Adipocyte (in vitro differentiated cells): Measurements from ENCODE around the gene ANKLE2.

Experiments used
- DNase-seq: peaks from one replicate; pipeline ENCODE4 v3.0.0-alpha.2; 2015; ENCODE audit warnings: low read depth
- H3K27me3 ChIP-seq: replicated peaks from 2 replicates; pipeline ENCODE4 v1.7.0; 2013; ENCODE audit warnings: mild to moderate bottlenecking, low read length, moderate library complexity; ENCODE audit not compliant: control insufficient read depth, insufficient read depth
- H3K36me3 ChIP-seq: 2 replicates; pipeline ENCODE4 v1.7.0; 2013; ENCODE audit warnings: low read length, mild to moderate bottlenecking, moderate library complexity; ENCODE audit not compliant: control insufficient read depth, insufficient read depth, severe bottlenecking
- H3K4me1 ChIP-seq: 2 replicates; pipeline ENCODE4 v1.7.0; 2013; ENCODE audit warnings: mild to moderate bottlenecking, low read length, moderate library complexity; ENCODE audit not compliant: control insufficient read depth, insufficient read depth
- H3K4me3 ChIP-seq: 2 replicates; pipeline ENCODE4 v1.7.0; 2013; ENCODE audit warnings: mild to moderate bottlenecking, low read length, moderate library complexity
- H3K9ac ChIP-seq: 2 replicates; pipeline ENCODE4 v1.7.0; 2013; ENCODE audit warnings: mild to moderate bottlenecking, low read length, moderate library complexity
- H3K9me3 ChIP-seq: 2 replicates; pipeline ENCODE4 v1.7.0; 2013; ENCODE audit warnings: mild to moderate bottlenecking, low read length, moderate library complexity; ENCODE audit not compliant: control insufficient read depth

Gene ANKLE2

GRCh38 chr12:132717011-132717410 is 44.6 kb downstream of the ANKLE2 start:
- H3K9me3 ChIP-seq: no peaks in the 10 kb centered on the region
- H3K36me3 ChIP-seq: peaks cover 49% of the 10 kb centered on the region
- no peak for DNase-seq
- H3K4me1 ChIP-seq: peaks cover 2% of the 10 kb centered on the region
- no peak overlapping the region for H3K9ac ChIP-seq
- no peaks in the 10 kb centered on the region for H3K27me3 ChIP-seq
- no peak overlapping the region for H3K4me3 ChIP-seq

- no peak for DNase-seq
- Histone ChIP-seq H3K9ac (no peak overlapping the region), H3K27me3 (no peaks in the 10 kb centered on the region), H3K9me3 (no peaks in the 10 kb centered on the region), H3K36me3 (peaks cover 46% of the 10 kb centered on the region), H3K4me1 (peaks cover 9% of the 10 kb centered on the region), H3K4me3 (no peak overlapping the region)
Observed at GRCh38 chr12:132716356-132716755, 45.3 kb downstream of the ANKLE2 start.

GRCh38 chr12:132715874-132716273 is 45.8 kb downstream of the ANKLE2 start:
- H3K4me1 ChIP-seq: peaks cover 9% of the 10 kb centered on the region
- no peaks in the 10 kb centered on the region for H3K9me3 ChIP-seq
- no peaks in the 10 kb centered on the region for H3K27me3 ChIP-seq
- no peak overlapping the region for H3K9ac ChIP-seq
- peaks cover 41% of the 10 kb centered on the region for H3K36me3 ChIP-seq
- no peak overlapping the region for H3K4me3 ChIP-seq
- DNase-seq: no peak

- Histone ChIP-seq H3K9ac (no peak overlapping the region), H3K9me3 (no peaks in the 10 kb centered on the region), H3K36me3 (peaks cover 21% of the 10 kb centered on the region), H3K4me1 (peaks cover 16% of the 10 kb centered on the region), H3K27me3 (no peaks in the 10 kb centered on the region), H3K4me3 (no peak overlapping the region)
- no peak for DNase-seq
Observed at GRCh38 chr12:132713123-132713522, 48.5 kb downstream of the ANKLE2 start.

- Histone ChIP-seq H3K4me3 (peak overlapping the region; percentile 98), H3K27me3 (no peaks in the 10 kb centered on the region), H3K36me3 (peaks cover 10% of the 10 kb centered on the region), H3K4me1 (peaks cover 16% of the 10 kb centered on the region), H3K9me3 (no peaks in the 10 kb centered on the region), H3K9ac (peak overlapping the region; percentile 93)
- peak; percentile 62 for DNase-seq
Observed at GRCh38 chr12:132711080-132711843, 50.4 kb downstream of the ANKLE2 start.

GRCh38 chr12:132710405-132711079 is 51.1 kb downstream of the ANKLE2 start, which contains the start of gene PGAM5:
TSS of gene PGAM5 (plus strand) at chr12:132710842. CDS start at chr12:132710877, 35 bp downstream.
- H3K27me3 ChIP-seq: no peaks in the 10 kb centered on the region
- DNase-seq: peak; percentile 93
- no peaks in the 10 kb centered on the region for H3K9me3 ChIP-seq
- peak within 1 kb of the TSS; percentile 93 for H3K9ac ChIP-seq
- peaks cover 6% of the 10 kb centered on the region for H3K36me3 ChIP-seq
- H3K4me1 ChIP-seq: peaks cover 16% of the 10 kb centered on the region
- H3K4me3 ChIP-seq: peak within 1 kb of the TSS; percentile 98

- Histone ChIP-seq H3K9ac (peak overlapping the region; percentile 93), H3K4me3 (peak overlapping the region; percentile 98), H3K27me3 (no peaks in the 10 kb centered on the region), H3K9me3 (no peaks in the 10 kb centered on the region), H3K4me1 (peaks cover 16% of the 10 kb centered on the region), H3K36me3 (peaks cover 6% of the 10 kb centered on the region)
- DNase-seq: peak; percentile 41
Observed at GRCh38 chr12:132710043-132710404, 51.6 kb downstream of the ANKLE2 start.

GRCh38 chr12:132708150-132708549 is 53.5 kb downstream of the ANKLE2 start:
- no peak overlapping the region for H3K4me3 ChIP-seq
- no peak for DNase-seq
- H3K27me3 ChIP-seq: no peaks in the 10 kb centered on the region
- H3K9ac ChIP-seq: no peak overlapping the region
- H3K36me3 ChIP-seq: peaks cover 9% of the 10 kb centered on the region
- H3K9me3 ChIP-seq: no peaks in the 10 kb centered on the region
- peaks cover 16% of the 10 kb centered on the region for H3K4me1 ChIP-seq

- Histone ChIP-seq H3K27me3 (no peaks in the 10 kb centered on the region), H3K9ac (no peak overlapping the region), H3K4me1 (peaks cover 16% of the 10 kb centered on the region), H3K36me3 (peaks cover 10% of the 10 kb centered on the region), H3K4me3 (no peak overlapping the region), H3K9me3 (no peaks in the 10 kb centered on the region)
- no peak for DNase-seq
Observed at GRCh38 chr12:132707241-132707640, 54.4 kb downstream of the ANKLE2 start.

GRCh38 chr12:132703641-132704040 is 58.0 kb downstream of the ANKLE2 start:
- Histone ChIP-seq H3K9me3 (no peaks in the 10 kb centered on the region), H3K4me3 (no peak overlapping the region), H3K36me3 (peaks cover 19% of the 10 kb centered on the region), H3K4me1 (peaks cover 6% of the 10 kb centered on the region), H3K9ac (no peak overlapping the region), H3K27me3 (no peaks in the 10 kb centered on the region)
- DNase-seq: no peak

- peaks cover 13% of the 10 kb centered on the region for H3K4me1 ChIP-seq
- H3K9me3 ChIP-seq: no peaks in the 10 kb centered on the region
- DNase-seq: no peak
- peaks cover 19% of the 10 kb centered on the region for H3K36me3 ChIP-seq
- H3K4me3 ChIP-seq: no peak overlapping the region
- no peaks in the 10 kb centered on the region for H3K27me3 ChIP-seq
- no peak overlapping the region for H3K9ac ChIP-seq
Observed at GRCh38 chr12:132702640-132703039, 59.0 kb downstream of the ANKLE2 start.
